ENCODE data around the gene INAFM2.

The INAFM2 gene

GRCh38 chr15:40307421-40308211, 15.9 kb upstream of the INAFM2 start, which contains the start of gene PLCB2:
TSS of gene PLCB2 (minus strand) at chr15:40307935. CDS start at chr15:40307672, 263 bp downstream.
- peak; percentile 72 to 84 (median 75) for DNase-seq

GRCh38 chr15:40309344-40309862, 14.1 kb upstream of the INAFM2 start:
- DNase-seq, result no peak

GRCh38 chr15:40310001-40310959, 13.2 kb upstream of the INAFM2 start:
- peak; percentile 76 to 83 (median 77) for DNase-seq

GRCh38 chr15:40310993-40311392, 12.5 kb upstream of the INAFM2 start:
- no peak for DNase-seq

GRCh38 chr15:40312370-40313158, 10.9 kb upstream of the INAFM2 start:
- no peak for DNase-seq

- peak; percentile 65 to 76 (median 72) for DNase-seq
These were observed 9.7 kb upstream of the INAFM2 start for GRCh38 chr15:40313531-40314398.

GRCh38 chr15:40314723-40315276, 8.7 kb upstream of the INAFM2 start:
- DNase-seq, result no peak

- no peak for DNase-seq
These were observed 6.6 kb upstream of the INAFM2 start for GRCh38 chr15:40316931-40317330.

- no peak for DNase-seq
These were observed 5.9 kb upstream of the INAFM2 start for GRCh38 chr15:40317580-40317979.

- no peak for DNase-seq
These were observed 3.1 kb upstream of the INAFM2 start for GRCh38 chr15:40320409-40320808.

GRCh38 chr15:40320931-40321371, 2.5 kb upstream of the INAFM2 start:
- DNase-seq, result peak; percentile 81 to 85 (median 84)

GRCh38 chr15:40322531-40323238, 807 bp upstream of the INAFM2 start:
- DNase-seq, result no peak

GRCh38 chr15:40323953-40324937, 753 bp downstream of the INAFM2 start:
- peak in 2 of 3 donors; percentile 31 to 58 for DNase-seq

- peak in 1 of 3 donors; percentile 37 for DNase-seq
These were observed 1.7 kb downstream of the INAFM2 start for GRCh38 chr15:40325188-40325587.

- DNase-seq, result peak; percentile 47 to 74 (median 72)
These were observed 2.2 kb downstream of the INAFM2 start for GRCh38 chr15:40325700-40326099.

- DNase-seq, result no peak
These were observed 4.0 kb downstream of the INAFM2 start for GRCh38 chr15:40327457-40327856.

GRCh38 chr15:40328176-40328575, 4.7 kb downstream of the INAFM2 start:
- no peak for DNase-seq

- no peak for DNase-seq
These were observed 5.3 kb downstream of the INAFM2 start for GRCh38 chr15:40328751-40329150.

GRCh38 chr15:40329804-40330203, 6.3 kb downstream of the INAFM2 start:
- DNase-seq, result no peak
